Omental fat pad (tissue), 4 donors: ENCODE data around the gene PCA3. TPM values are rescaled to one million over a fixed set of nuclear protein-coding genes. Genes with fewer than 3 reads are reported as not detected.

Experiments used
- ATAC-seq: fragments of 150-250 bp; one replicate; pipeline ENCODE4 v1.9.1; 2016; ENCODE audit warnings: mild to moderate bottlenecking, moderate library complexity; ENCODE audit not compliant: low FRiP score
- DNase-seq: peaks from one replicate; pipeline ENCODE4 v3.0.0-alpha.2; 2019; ENCODE audit warnings: low spot score
- CTCF ChIP-seq, 3 donors: fragments of 450-650 bp; IDR thresholded peaks; one replicate each; pipeline ENCODE4 v1.5.1; 2016 to 2017; ENCODE audit warnings: antibody characterized with exemption in 3 of 3, mild to moderate bottlenecking in 3 of 3, moderate library complexity in 2 of 3
- total RNA-seq, 4 donors: library from RNA; depleted of rRNA; stranded (reverse); fragments of >200 nt; gene quantifications; one replicate each; pipeline ENCODE4 v1.1.0, GENCODE V29; 2016

The PCA3 gene
- total RNA-seq, 4 donors from 2014 or later = 0.84 TPM; not detected in 3

- TF ChIP-seq CTCF (IDR thresholded peaks at IDR 0.05) = no peak
- DNase-seq (no peak), ATAC-seq (no peak)
Observed at GRCh38 chr9:76812591-76812990, 48.4 kb downstream of the PCA3 start.

GRCh38 chr9:76817489-76817888, 53.3 kb downstream of the PCA3 start:
- no peak for DNase-seq
- TF ChIP-seq CTCF (IDR thresholded peaks at IDR 0.05) = no peak
- no peak for ATAC-seq

DNA sequence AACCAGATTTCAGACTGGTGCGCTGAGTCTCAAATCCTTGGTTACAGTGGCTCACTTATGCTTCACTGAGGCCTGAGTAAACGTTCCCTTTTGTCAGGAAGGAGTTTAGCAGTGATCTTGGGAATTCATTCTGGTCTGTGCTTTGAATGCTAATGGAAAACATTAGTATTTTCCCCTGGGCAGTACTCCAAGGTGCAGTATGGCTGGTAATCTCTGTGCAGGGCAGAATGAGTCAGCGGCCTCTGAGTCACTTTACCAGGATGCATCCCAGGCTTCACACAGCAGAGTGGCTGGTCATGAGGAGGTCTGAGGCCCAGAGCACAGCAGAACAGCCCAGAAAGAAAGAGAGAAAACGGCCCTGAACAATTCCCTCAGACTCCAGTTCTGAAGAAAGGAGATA, 54.0 kb downstream of the PCA3 start:
- TF ChIP-seq CTCF (IDR thresholded peaks at IDR 0.05) = no peak
- ATAC-seq = peak; percentile 100
- DNase-seq = peak; percentile 67

DNA sequence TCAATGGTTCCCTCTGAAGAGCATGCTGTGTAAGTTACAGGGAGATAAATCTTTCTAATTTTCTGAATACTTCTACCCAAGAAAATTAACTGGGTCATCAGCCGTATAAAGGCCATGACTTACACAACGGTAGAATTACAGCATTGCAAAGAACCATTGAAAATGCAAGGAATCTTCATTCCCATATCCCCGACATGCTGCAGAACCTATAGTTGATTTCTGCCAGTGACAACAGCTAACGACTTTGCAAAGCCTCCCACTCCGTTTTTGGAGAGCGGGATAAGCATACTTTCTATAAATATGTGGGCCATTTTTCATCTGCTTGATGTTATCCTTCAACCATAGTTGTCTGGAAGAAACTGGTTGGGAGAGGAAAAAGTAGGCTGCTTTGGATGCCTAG, 56.2 kb downstream of the PCA3 start:
- DNase-seq (no peak), ATAC-seq (no peak)
- TF ChIP-seq CTCF (IDR thresholded peaks at IDR 0.05) = no peak

DNA sequence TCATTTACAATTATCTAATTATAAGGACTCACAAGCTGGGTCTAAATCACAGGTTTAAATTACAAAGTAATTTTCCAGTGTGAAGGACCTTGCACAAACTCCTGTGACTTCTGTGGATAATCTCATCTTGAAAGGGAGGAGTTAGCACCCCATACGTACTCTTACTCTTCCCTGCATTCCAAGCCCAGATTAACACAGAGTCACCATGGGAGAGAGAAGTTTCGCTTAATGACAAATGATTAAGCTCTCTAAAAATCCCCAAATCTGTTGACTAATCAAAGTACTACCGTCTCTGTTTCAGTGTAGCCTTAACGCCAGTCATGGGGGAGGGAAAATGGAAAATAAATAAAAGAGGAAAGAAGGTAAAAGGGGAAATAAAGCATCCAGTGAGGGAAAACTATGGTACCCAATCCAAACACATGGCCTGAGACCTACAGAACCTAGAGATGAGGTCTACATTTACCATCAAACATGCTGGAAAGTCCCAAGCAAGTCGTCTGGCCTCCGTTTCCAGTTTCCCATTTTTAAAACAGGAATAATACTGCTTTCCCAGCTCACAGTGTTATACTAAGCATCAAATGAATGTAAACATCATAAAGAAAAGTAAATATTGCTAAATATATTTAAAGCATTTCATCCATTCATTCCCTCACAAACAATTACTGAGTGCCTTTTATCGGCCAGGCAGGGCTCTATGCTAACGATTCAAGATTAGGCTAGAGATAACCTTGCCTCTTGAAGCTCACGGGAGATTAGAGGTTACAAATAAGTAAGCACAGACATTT, 63.2 kb downstream of the PCA3 start:
- DNase-seq (no peak), ATAC-seq (no peak)
- no peak for TF ChIP-seq CTCF (IDR thresholded peaks at IDR 0.05)

GRCh38 chr9:76828447-76828846, 64.2 kb downstream of the PCA3 start:
- DNase-seq (no peak), ATAC-seq (no peak)
- no peak for TF ChIP-seq CTCF (IDR thresholded peaks at IDR 0.05)
